GM03348 (cell line): ENCODE data around the gene VPS37D.
"Not testable (repeated sequence)": the region's sequence is repeated elsewhere in the genome, so short reads cannot be mapped to it uniquely, and the experiment has no call there.

ENCODE experiments used
- DNase-seq: peaks from one replicate; pipeline ENCODE4 v3.0.0; 2012; ENCODE audit warnings: low spot score

Gene VPS37D

DNA sequence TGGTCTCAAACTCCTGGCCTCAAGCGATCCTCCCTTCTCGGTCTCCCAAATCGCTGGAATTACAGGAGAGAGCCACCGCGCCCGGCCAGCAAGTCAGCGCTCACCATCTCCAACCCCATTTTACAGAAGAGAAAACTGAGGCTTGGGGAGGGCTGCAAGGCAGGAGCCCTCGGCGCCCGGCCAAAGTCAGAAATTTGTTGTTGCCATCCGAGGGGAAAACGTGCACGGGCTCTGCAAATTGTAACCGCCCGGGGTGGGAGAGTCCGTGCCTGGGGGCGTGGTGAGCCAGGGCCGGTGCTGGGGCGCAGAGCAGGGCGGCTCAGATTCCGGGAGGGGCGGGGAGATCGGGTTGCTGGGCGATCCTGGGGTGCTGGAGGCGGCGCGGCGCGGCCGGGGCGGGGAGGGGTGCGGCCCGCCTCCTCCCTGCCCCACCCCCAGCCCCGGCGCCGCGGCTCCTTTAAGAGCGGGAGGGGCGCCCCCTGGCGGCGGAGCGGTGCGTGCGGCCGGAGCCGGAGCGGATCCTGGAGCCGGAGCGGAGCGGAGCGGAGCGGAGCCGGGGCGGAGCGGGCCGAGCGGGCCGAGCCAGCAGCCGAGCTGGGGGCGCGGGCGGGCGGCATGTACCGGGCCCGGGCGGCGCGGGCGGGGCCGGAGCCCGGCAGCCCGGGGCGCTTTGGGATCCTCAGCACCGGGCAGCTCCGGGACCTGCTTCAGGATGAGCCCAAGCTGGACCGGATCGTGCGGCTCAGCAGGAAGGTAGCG lies at the start of gene VPS37D:
TSS of gene VPS37D (plus strand) at position 488 of the 759 bp plus-strand sequence. CDS start at position 616, 128 bp downstream.
- DNase-seq, result peak; percentile 99

GRCh38 chr7:73618538-73618937 lies 49.1 kb upstream of the VPS37D start:
- no peak for DNase-seq

DNA sequence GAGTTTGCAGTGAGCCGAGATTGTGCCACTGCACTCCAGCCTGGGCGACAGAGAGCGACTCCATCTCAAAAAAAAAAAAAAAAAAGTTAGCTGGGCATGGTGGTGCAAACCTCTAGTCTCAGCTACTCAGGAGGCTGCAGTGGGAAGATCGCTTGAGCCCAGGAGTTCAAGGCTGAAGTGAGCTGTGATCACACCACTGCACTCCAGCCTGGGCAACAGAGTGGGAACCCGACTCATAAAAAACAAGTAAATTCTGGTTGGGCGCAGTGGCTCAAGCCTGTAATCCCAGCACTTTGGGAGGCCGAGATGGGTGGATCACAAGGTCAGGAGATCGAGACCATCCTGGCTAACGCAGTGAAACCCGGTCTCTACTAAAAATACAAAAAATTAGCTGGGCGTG lies 48.2 kb upstream of the VPS37D start:
- not testable (repeated sequence) for DNase-seq

DNA sequence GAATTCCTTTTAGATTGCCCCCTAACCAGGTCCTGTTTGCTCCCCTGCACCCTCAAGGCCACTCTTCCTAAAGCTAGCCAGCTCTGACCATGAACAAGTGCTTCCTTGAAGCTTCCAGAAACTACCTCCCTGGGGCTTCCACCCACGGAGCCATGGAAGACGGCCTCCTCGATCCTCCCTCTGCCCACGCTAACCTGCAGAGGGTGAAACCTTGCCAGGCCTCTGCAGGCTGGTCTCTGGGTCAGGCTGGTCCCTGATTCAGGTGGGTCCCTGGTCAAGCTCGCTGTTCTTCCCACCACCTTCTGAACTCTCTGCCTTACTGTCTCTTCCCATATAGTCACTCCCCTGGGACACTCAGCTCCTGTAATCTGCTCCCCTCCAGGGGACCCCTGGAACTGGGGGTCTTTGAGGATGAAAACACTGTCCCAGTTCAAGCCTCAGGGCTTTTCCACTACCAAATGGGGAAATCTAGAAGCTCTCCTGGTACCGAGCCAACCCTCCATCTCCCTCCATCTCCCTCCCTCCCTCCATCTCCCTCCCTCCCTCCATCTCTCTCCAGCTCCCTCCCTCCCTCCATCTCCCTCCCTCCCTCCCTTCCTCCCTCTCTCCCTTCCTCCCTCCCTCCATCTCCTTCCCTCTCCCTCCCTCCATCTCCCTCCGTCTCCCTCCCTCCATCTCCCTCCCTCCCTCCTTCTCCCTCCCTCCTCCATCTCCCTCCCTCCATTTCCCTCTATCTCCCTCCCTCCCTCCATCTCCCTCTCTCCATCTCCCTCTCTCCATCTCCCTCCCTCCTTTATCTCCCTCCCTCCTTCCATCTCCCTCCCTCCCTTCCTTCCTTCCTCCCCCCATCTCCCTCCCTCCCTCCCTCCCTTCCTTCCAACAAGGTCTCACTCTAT lies 46.2 kb upstream of the VPS37D start:
- DNase-seq, result no peak

DNA sequence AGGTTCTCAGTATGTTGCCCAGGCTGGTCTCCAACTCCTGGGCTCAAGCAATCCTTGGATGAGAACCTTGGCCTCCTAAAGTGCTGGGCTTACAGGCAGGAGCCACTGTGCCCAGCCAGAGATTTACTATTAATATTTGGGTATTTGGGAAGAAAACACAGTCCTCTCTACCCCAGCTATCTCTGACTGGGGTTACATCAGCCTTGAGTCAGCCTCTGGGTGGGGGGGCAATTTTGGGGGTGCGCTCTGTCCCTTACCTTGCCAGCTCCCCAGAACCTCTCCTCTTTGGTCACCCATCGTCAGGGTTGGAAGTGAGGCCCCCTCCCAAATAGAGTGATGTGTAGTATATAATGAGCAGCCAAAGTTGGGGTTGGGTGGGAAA lies 45.1 kb upstream of the VPS37D start:
- no peak for DNase-seq

DNA sequence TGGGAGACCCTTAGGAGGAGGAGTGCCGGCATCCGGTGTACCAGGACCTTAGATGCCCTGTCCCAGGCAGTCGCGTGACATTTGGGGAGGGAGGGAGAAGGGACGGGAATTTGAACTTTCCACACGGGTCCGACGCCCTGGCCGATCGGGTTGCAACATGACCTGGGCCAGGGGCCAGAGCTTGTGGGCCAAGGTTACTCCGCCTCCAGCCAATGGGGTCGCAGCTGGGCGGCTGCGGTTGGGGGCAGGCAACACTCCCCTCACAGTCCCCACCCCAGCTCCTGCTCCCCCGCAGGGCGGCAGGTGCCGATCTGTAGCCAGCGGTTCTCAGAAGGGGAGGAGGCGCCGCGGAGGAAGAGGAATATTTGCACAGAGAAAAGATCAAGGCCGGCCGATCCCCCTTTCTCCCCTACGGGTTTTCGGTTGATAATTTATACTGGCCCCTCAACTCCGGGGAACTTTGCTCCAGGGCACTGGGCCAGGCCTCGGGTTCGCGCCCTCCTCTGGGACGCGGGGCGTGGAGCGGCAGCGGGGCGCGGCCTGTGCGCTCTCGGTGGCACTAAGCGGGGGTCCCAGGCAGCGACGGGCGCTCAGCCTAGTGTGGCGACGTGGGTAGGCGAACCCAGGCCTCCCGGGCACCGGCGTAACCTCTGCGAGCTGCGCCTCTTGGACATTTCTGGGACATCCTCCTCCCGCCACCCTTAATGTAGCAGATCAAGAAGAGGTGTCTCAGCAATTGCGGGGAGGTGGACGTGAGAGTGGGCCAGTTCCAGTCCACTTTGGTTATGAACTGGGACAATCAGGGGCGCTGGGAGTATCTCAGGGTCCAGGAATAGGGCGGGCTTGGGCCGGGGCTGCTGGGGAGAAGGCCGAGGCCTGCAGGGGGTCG lies 44.5 kb upstream of the VPS37D start:
- peak; percentile 57 for DNase-seq

DNA sequence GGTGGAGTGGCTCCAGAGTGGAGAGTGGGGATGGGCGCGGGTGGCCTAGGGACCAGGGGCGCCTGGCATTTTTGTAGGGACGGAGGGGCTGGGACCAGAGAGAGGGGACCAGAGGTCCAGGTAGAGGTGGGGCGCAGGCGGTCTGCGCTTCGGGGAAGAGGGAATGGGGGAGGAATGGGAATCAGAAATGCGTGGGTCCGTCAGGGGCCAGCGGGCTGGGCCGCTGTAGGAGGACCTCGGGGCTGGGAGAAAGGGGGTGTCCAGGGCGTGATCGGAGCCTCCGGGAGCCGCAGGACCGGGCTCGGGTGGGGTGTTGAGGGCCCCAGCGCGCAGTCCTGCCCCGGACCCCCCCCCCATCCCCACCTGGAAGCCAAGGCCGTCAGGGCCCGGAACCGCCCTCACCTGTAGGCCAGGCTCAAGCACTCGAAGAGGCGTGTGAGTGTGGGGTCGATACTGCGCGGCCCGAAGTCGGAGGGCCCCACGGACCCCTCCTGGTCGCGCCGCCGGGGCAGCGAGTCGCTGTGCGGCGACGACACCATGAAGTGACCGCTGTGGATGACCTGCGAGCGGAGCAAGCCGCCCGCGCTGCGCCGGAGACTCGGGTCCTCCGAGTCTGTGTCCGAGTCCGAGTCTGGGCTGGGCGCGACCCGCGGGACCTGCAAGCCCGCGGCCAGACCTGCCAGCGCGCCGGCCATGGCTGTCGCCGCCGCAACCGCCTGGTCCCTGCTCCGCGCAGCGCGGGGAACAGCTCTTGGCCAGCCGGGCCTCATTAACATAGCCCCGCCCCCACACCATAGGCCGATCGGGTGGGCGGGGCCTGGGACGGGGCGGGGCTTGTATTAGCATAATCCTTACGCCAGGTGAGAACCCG lies 43.6 kb upstream of the VPS37D start, which contains the start of gene MLXIPL:
TSS of gene MLXIPL (minus strand) at position 725 of the 871 bp plus-strand sequence. CDS start at position 695, 30 bp downstream.
- DNase-seq, result peak; percentile 91

GRCh38 chr7:73624669-73625001 lies 43.0 kb upstream of the VPS37D start:
- no peak for DNase-seq

GRCh38 chr7:73625276-73625675 lies 42.4 kb upstream of the VPS37D start:
- no peak for DNase-seq

DNA sequence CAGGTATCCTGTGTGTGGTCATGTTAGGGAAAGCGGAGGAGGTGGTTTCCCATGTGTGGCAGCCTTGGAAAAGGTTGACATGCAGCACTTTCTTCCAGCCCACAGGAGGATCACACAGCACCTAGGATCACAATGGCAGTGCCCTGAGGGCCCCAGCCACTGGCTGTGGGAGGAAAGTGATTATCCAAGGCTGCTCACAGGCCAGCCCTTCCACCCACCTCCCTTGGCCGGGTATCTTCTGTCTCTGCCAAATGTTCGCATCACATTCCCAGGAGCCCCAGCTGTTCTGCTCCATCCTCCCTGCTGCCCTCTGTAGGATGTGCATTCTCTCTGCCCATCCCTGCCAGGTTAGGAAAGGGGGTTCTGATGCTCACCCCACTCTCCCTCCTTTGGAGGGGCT lies 40.8 kb upstream of the VPS37D start:
- DNase-seq, result peak; percentile 55

DNA sequence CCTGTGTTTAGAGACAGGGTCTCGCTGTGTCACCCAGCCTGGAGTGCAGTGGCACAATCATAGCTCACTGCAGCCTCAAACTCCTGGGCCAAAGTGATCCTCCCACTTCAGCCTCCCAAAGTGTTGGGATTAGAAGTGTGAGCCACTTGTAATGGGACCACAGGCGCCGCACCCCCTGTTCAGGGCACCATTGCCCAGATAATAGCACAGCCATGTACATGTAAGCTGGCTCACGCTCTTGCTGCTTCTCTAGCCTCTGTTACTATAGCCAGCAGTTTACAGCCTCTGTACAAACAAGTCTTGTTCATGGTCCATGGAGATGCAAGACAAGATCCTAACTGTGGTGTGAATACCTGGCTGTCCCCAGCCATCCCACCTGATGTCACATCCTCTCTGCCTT lies 39.1 kb upstream of the VPS37D start:
- no peak for DNase-seq

- no peak for DNase-seq
These were observed 36.1 kb upstream of the VPS37D start for GRCh38 chr7:73631558-73631957.

DNA sequence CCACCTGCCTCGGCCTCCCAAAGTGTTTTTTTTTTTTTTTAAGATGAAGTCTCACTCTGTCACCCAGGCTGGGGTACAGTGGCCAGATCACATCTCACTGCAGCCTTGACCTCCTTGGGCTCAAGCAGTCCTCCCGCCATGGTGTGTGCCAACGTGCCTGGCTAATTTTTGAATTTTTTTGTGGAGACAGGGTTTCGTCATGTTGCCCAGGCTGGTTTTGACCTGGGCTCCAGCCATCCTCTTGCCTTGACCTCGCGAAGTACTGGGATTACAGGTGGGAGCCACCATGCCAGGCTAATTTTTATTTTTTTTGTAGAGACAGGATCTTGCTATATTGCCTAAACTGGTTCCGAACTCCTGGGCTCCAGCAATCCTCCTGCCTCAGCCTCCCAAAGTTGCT lies 34.3 kb upstream of the VPS37D start:
- DNase-seq, result no peak

DNA sequence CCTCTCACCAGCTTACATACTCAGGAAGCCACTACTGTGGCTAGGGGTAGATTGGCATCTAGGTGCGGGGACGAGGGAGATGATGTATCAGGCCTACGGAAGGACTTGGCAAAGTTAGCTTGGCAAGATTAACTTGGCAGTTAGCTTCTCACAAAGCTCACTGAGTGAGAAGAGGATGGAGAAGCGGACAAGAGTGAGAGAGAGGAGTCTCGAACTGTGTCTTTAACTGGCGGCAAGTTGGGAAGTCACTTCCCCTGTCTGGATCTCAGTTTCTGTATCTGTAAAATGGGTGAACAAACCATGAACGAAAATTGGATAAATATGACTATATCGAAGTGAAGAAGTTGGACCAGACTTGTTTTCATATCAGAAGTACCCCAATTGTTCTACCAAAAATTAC lies 33.8 kb upstream of the VPS37D start:
- no peak for DNase-seq

GRCh38 chr7:73635428-73636200 lies 32.0 kb upstream of the VPS37D start:
- DNase-seq, result no peak

DNA sequence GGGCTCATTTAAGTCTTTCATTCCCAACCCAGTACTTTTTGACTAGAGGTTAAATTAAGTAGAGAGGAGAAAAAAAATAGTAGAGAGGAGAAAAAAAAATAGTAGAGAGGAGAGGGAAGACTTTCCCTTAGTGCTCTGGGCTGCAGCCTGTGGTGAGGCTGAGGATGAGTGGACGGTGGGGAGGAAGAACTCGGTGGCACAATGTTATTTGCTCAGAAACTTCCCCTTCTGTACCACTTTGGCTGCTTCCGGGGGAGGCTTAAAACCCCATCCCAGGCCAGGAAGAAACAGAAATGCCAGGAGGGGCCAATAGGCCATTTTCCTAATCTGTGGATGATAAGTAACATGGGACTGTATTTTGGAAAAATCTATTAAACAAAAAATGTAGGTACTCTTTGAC lies 28.7 kb upstream of the VPS37D start:
- DNase-seq, result no peak

DNA sequence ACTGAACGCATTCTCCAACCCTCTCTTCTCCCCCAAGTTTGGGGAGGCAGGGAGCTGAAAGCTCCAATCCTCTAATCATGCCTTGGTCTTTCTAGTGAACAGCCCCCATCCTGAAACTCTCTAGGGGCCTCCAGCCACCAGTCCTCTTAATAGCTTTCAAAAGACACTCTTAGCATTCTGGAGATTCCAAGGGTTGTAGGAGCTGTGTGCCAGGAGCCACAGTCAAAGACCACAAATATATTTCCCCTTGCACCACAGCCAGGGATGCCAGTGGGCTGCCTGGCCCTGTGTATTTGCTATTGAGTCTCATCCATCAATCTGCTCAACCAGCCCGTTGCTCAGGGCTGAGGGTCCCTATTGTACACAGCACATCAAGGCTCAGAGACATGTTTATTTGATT lies 24.8 kb upstream of the VPS37D start:
- no peak for DNase-seq

DNA sequence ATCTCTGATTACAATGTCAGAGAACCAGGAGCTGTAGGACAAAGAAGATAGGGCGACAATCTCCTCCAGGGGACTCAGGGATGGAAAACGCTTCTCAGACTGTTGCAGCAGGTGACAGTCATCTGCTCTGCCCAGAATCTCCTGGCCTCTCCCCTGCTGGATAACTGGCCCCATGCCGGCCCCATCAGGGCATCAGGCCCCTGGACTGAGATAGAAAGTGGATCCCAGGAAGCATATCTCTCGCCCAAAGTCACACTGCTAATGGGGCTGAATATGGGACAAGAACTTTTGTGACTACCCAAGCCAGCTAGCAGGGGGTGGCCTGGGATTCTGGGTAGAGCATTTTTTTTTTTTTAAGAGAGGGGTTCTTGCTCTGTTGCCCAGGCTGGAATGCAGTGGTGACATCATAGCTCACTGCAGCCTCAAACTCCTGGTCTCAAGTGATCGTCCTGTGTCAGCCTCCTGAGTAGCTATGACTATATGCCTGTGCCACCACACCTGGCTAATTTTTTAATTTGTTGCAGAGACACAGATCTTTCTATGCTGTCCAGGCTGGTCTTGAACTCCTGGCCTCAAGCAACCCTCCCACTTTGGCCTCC lies 22.8 kb upstream of the VPS37D start:
- no peak for DNase-seq

DNA sequence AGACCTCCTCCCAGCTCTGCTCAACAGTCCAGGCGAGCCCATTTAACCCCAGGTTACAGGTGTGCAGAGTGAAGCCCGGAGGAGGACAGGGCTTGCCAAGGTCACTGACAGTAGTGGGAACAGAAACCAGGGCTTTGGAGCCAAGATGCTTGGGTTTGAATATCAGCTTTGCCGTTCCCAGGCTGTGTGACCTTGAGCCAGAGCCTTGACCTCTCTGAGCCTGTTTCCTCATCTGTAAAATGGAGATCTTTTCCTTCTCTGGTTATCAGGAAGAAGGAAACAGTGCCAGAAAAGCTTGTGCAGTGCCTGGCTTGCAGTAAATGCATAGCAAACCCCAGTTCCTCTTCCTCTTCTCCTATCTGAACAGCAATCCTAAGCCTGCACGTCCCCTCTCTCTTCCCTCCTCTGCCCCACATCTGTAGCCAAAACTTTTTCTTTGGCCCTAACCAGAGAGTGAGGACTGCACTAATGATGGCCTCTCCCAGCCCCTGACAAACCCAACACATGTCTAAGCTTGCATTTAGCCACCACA lies 21.9 kb upstream of the VPS37D start:
- DNase-seq, result no peak
